Bronchial epithelial cell (primary cell): Measurements from ENCODE around the gene INSIG2. TPM values are rescaled to one million over a fixed set of nuclear protein-coding genes. Genes with fewer than 3 reads are reported as not detected.

Experiments used
- DNase-seq: peaks from one replicate; pipeline ENCODE4 v3.0.0-alpha.2; 2010; ENCODE audit warnings: low read depth
- FAIRE-seq: peaks from 2 replicates; lab custom pipeline; 2011; peaks lifted over from hg19 to GRCh38; lab: Jason Lieb, UNC
- H3K27me3 ChIP-seq: 2 replicates; pipeline ENCODE4 v1.5.1; 2011; ENCODE audit warnings: low read length; ENCODE audit not compliant: control insufficient read depth, insufficient read depth
- H3K36me3 ChIP-seq: 2 replicates; pipeline ENCODE4 v1.5.1; 2011; ENCODE audit warnings: low read length; ENCODE audit not compliant: control insufficient read depth, insufficient read depth
- H3K4me3 ChIP-seq: 2 replicates; pipeline ENCODE4 v1.5.1; 2011; ENCODE audit warnings: mild to moderate bottlenecking, low read depth, low read length, control low read depth
- CTCF ChIP-seq: IDR thresholded peaks from 2 replicates; pipeline ENCODE4 v1.5.1; 2011; ENCODE audit warnings: mild to moderate bottlenecking, moderate library complexity, low read length, control low read depth, inconsistent platforms; ENCODE audit not compliant: insufficient read depth, severe bottlenecking
- total RNA-seq: library from RNA; depleted of rRNA; stranded (reverse); fragments of >200 nt; gene quantifications from 2 replicates; pipeline ENCODE4 v1.2.1, GENCODE V29; 2014

INSIG2 gene
- total RNA-seq, 1 donor from 2014 or later = 10.5 TPM

GRCh38 chr2:118054213-118055008, 33.9 kb upstream of the INSIG2 start:
- no peaks in the 10 kb centered on the region for H3K36me3 ChIP-seq
- DNase-seq (no peak), FAIRE-seq (no peak)
- no peaks in the 10 kb centered on the region for H3K27me3 ChIP-seq
- TF ChIP-seq CTCF = no peak
- no peak overlapping the region for H3K4me3 ChIP-seq

DNA sequence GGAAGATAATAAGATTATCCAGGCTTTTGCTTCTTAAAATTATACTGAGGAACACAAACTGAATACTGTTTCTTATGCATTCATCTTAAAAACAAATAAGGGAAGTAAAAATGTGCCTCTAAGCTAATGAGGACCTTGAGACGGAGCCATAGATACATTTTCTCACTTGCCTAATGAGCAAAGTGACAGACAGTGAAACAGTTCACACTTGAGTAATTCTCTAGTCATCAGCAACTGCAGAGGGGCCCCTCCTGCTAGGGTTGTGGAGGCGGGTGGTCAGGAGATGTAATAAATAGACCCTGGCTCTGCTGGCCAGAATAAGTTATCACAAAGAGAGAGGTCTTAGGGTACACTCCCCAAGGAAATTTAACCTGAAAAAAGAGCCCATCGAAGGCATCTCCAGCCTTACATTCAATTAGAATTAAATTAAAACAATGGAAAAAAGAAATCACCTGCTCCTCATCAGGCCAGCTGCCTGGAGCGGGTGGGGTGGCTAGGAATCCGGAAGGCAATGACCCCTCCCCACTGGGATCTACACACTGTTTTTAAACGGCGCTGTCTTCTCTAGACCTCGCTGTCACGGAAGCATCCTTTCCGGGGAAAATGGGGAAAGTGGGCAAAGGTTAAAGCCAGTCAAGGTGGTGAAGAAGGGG, 32.6 kb upstream of the INSIG2 start:
- FAIRE-seq (no peak), DNase-seq (no peak)
- TF ChIP-seq CTCF = no peak

GRCh38 chr2:118056165-118056534, 32.1 kb upstream of the INSIG2 start:
- FAIRE-seq (no peak), DNase-seq (no peak)
- no peaks in the 10 kb centered on the region for H3K36me3 ChIP-seq
- H3K27me3 ChIP-seq = no peaks in the 10 kb centered on the region
- TF ChIP-seq CTCF = no peak
- H3K4me3 ChIP-seq = no peak overlapping the region

More for the DNA sequence above, 32.6 kb upstream of the INSIG2 start:
- no peaks in the 10 kb centered on the region for H3K36me3 ChIP-seq
- H3K27me3 ChIP-seq = no peaks in the 10 kb centered on the region
- no peak overlapping the region for H3K4me3 ChIP-seq

DNA sequence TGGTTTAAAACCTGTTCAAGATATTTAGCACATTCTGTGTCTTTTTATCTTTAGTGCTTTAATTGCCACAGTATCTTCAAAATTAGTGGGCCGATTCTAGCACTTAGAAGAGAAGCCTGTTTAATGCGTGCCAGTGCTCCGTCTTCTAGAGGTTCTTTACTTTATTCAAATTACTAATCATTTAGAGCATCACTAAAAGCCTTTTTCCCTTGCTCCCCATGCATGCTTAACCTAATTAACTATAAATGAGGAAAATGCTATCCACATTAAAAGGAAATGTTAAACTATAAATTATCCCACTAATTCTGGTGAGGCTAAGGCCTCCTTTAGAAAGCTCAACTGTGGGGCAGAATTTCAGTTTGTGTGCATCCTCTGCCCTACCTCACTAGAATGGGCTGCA, 31.5 kb upstream of the INSIG2 start:
- no peak for TF ChIP-seq CTCF
- no peak overlapping the region for H3K4me3 ChIP-seq
- H3K27me3 ChIP-seq = no peaks in the 10 kb centered on the region
- FAIRE-seq = no peak
- no peak for DNase-seq
- H3K36me3 ChIP-seq = no peaks in the 10 kb centered on the region

GRCh38 chr2:118058951-118059350, 29.3 kb upstream of the INSIG2 start:
- TF ChIP-seq CTCF = no peak
- no peak for FAIRE-seq
- H3K27me3 ChIP-seq = no peaks in the 10 kb centered on the region
- no peak for DNase-seq
- H3K4me3 ChIP-seq = no peak overlapping the region
- H3K36me3 ChIP-seq = no peaks in the 10 kb centered on the region
